MM.1S (cell line): ENCODE data around the gene SNX8.

Source experiments
- DNase-seq: peaks from one replicate; pipeline ENCODE4 v3.0.0-alpha.2; 2015
- H2AFZ ChIP-seq: fragments of 300-600 bp; sonication (generic); 2 replicates; pipeline ENCODE4 v1.6.0; 2016; ENCODE audit warnings: antibody characterized with exemption, low read length
- H3F3A ChIP-seq: fragments of 300-600 bp; sonication (generic); 2 replicates; pipeline ENCODE4 v1.6.1; 2016; ENCODE audit warnings: mild to moderate bottlenecking, antibody characterized with exemption, low read length, moderate library complexity, mixed read lengths; ENCODE audit not compliant: insufficient read depth
- H3K27ac ChIP-seq: fragments of 300-600 bp; sonication (generic); 2 replicates; pipeline ENCODE4 v1.5.1; 2016; ENCODE audit warnings: mild to moderate bottlenecking, low read length
- H3K27me3 ChIP-seq: fragments of 300-600 bp; sonication (generic); replicated peaks from 2 replicates; pipeline ENCODE4 v1.6.0; 2016; ENCODE audit warnings: low read length; ENCODE audit not compliant: insufficient read depth
- H3K36me3 ChIP-seq: fragments of 300-600 bp; sonication (generic); replicated peaks from 2 replicates; pipeline ENCODE4 v1.6.1; 2016; ENCODE audit warnings: mild to moderate bottlenecking, low read length, mixed read lengths; ENCODE audit not compliant: insufficient read depth
- H3K4me1 ChIP-seq: fragments of 300-600 bp; sonication (generic); 2 replicates; pipeline ENCODE4 v1.6.1; 2016; ENCODE audit warnings: low read length, mixed read lengths
- H3K4me2 ChIP-seq: fragments of 300-600 bp; sonication (generic); 2 replicates; pipeline ENCODE4 v1.6.0; 2016; ENCODE audit warnings: low read depth, low read length
- H3K4me3 ChIP-seq: fragments of 300-600 bp; sonication (generic); 2 replicates; pipeline ENCODE4 v1.5.1; 2016; ENCODE audit warnings: low read length, mixed read lengths
- H3K79me2 ChIP-seq: fragments of 300-600 bp; sonication (generic); 2 replicates; pipeline ENCODE4 v1.6.1; 2016; ENCODE audit warnings: mixed run types, low read length, mixed read lengths
- H3K9ac ChIP-seq: fragments of 300-600 bp; sonication (generic); 2 replicates; pipeline ENCODE4 v1.6.1; 2016; ENCODE audit warnings: low read length, mixed read lengths
- H3K9me2 ChIP-seq: fragments of 300-600 bp; sonication (generic); replicated peaks from 2 replicates; pipeline ENCODE4 v1.6.1; 2016; ENCODE audit warnings: mild to moderate bottlenecking, low read length, mixed read lengths; ENCODE audit not compliant: insufficient read depth
- H3K9me3 ChIP-seq: fragments of 300-600 bp; sonication (generic); replicated peaks from 2 replicates; pipeline ENCODE4 v1.6.1; 2016; ENCODE audit warnings: mild to moderate bottlenecking, low read length, mixed read lengths; ENCODE audit not compliant: insufficient read depth
- H4K20me1 ChIP-seq: fragments of 300-600 bp; sonication (generic); 2 replicates; pipeline ENCODE4 v1.6.1; 2016; ENCODE audit warnings: mild to moderate bottlenecking, low read length, moderate library complexity, mixed read lengths; ENCODE audit not compliant: insufficient read depth
- CTCF ChIP-seq: fragments of 300-600 bp; sonication (generic); IDR thresholded peaks from 2 replicates; pipeline ENCODE4 v1.5.1; 2016; ENCODE audit warnings: antibody characterized with exemption, low read length, mixed read lengths
- EZH2 ChIP-seq: fragments of 300-600 bp; sonication (generic); optimal IDR thresholded peaks from 2 replicates; pipeline ENCODE3; 2017; ENCODE audit warnings: low read depth, mild to moderate bottlenecking, antibody characterized with exemption, low read length, mixed read lengths
- EZH2phosphoT487 ChIP-seq: fragments of 300-600 bp; sonication (generic); IDR thresholded peaks from 2 replicates; pipeline ENCODE4 v1.6.1; 2018; ENCODE audit warnings: antibody characterized with exemption, low read length

SNX8 gene

GRCh38 chr7:2295936-2296620 is 18.2 kb downstream of the SNX8 start:
- TF ChIP-seq CTCF = no peak
- TF ChIP-seq EZH2 = no peak
- TF ChIP-seq EZH2phosphoT487 = no peak

GRCh38 chr7:2290877-2291276 is 23.4 kb downstream of the SNX8 start:
- DNase-seq = no peak
- H3K9ac ChIP-seq = no peak overlapping the region
- H3K4me2 ChIP-seq = no peak overlapping the region
- 0 out of 2 replicates have a peak, but pooled peaks cover 3% of the 10 kb centered on the region for H3K79me2 ChIP-seq
- no peak for TF ChIP-seq CTCF
- no peak for TF ChIP-seq EZH2phosphoT487
- TF ChIP-seq EZH2 = no peak
- H3K27me3 ChIP-seq = no peaks in the 10 kb centered on the region
- no peak overlapping the region for H2AFZ ChIP-seq
- H3K9me2 ChIP-seq = no peaks in the 10 kb centered on the region
- H3K4me1 ChIP-seq = no peaks in the 10 kb centered on the region
- no peaks in the 10 kb centered on the region for H4K20me1 ChIP-seq
- no peaks in the 10 kb centered on the region for H3F3A ChIP-seq
- no peak overlapping the region for H3K4me3 ChIP-seq
- H3K27ac ChIP-seq = no peak overlapping the region
- no peaks in the 10 kb centered on the region for H3K9me3 ChIP-seq
- no peaks in the 10 kb centered on the region for H3K36me3 ChIP-seq

More at GRCh38 chr7:2295936-2296620, 18.2 kb downstream of the SNX8 start:
- Histone ChIP-seq H3F3A (no peaks in the 10 kb centered on the region), H3K79me2 (peaks cover 8% of the 10 kb centered on the region; the same call in 1 of the 2 replicates), H3K27ac (no peak overlapping the region), H3K4me2 (no peak overlapping the region), H3K9ac (no peak overlapping the region), H2AFZ (no peak overlapping the region), H4K20me1 (no peaks in the 10 kb centered on the region), H3K9me3 (no peaks in the 10 kb centered on the region), H3K36me3 (no peaks in the 10 kb centered on the region), H3K9me2 (no peaks in the 10 kb centered on the region), H3K4me1 (no peaks in the 10 kb centered on the region), H3K27me3 (no peaks in the 10 kb centered on the region), H3K4me3 (no peak overlapping the region)
- no peak for DNase-seq

- Histone ChIP-seq H3K27ac (no peak overlapping the region), H3K9me2 (no peaks in the 10 kb centered on the region), H3F3A (no peaks in the 10 kb centered on the region), H3K27me3 (no peaks in the 10 kb centered on the region), H2AFZ (no peak overlapping the region), H3K4me3 (no peak overlapping the region), H3K4me2 (no peak overlapping the region), H4K20me1 (no peaks in the 10 kb centered on the region), H3K9me3 (no peaks in the 10 kb centered on the region), H3K36me3 (no peaks in the 10 kb centered on the region), H3K9ac (no peak overlapping the region), H3K79me2 (0 out of 2 replicates have a peak, but pooled peaks cover 3% of the 10 kb centered on the region), H3K4me1 (no peaks in the 10 kb centered on the region)
- no peak for TF ChIP-seq EZH2phosphoT487
- no peak for TF ChIP-seq CTCF
- TF ChIP-seq EZH2 = no peak
- DNase-seq = no peak
Observed at GRCh38 chr7:2289621-2290020, 24.6 kb downstream of the SNX8 start.
